ENCODE data around the gene OR5B12. TPM values are rescaled to one million over a fixed set of nuclear protein-coding genes. Genes with fewer than 3 reads are reported as not detected.

Gene OR5B12
- polyA plus RNA-seq: not detected

DNA sequence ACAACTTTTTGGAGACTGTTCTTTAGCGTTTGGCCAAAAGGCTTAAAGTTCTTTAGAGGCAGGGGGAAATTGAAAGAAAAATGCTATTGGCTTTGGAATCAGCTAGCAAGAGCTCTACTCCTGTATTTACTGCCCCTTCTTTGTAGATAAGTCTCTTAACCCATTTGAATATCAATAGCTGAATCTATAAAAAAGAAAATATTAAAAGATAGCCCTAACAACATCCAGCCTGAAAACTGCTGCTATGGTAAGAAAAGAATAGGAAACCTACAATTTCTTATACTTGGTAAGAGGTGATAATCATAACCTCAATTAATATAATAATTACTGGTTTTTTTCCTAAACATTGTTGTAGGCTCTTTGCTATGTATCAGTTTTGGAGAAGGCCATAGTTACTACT lies at the start of gene OR5B12:
Gene OR5B12 (minus strand): TSS at position 101 of the 400 bp plus-strand sequence. CDS start 2,085 bp downstream, outside the sequence.
- Mint-ChIP-seq H3K36me3 (no peaks in the 10 kb centered on the region), H3K27me3 (ENCODE audit: low read depth in 3 of 3) (peaks cover 5 to 9% (median 6%) of the 10 kb centered on the region in 3 donors), H3K4me1 (no peaks in the 10 kb centered on the region), H3K4me3 (no peak within 1 kb of the TSS), H3K27ac (no peak within 1 kb of the TSS), H3K9me3 (peaks cover 0 to 2% (median 0%) of the 10 kb centered on the region in 6 donors)
- DNase-seq: no peak

GRCh38 chr11:58490827-58491226 lies 48.8 kb upstream of the OR5B12 start:
- no peak for DNase-seq
- Mint-ChIP-seq H3K36me3 (peaks cover 0 to 5% (median 4%) of the 10 kb centered on the region in 3 donors), H3K27me3 (ENCODE audit: low read depth in 3 of 3) (peaks cover 0 to 3% (median 0%) of the 10 kb centered on the region in 3 donors), H3K27ac (no peak overlapping the region), H3K4me1 (no peaks in the 10 kb centered on the region), H3K9me3 (peaks cover 0 to 2% (median 0%) of the 10 kb centered on the region in 6 donors), H3K4me3 (no peak overlapping the region)

DNA sequence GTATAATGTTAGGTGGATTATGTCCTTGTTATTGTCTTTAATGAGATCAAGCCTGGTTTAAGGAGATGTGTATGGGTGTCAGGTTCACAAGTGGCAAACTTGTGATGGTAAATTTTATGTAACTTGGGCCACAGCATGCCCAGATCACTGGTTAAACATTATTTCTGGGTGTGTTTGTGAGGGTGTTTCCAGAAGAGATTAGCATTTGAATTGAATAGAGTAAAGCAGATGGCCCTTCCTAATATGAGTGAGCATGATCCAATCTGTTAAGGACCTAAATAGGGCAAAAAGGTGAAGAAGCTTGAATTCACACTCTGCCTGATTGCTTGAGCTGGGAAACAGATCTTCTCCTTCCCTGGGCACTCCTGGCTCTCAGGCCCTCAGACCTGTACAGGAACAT lies 45.1 kb upstream of the OR5B12 start:
- DNase-seq: no peak
- Mint-ChIP-seq H3K27me3 (ENCODE audit: low read depth in 3 of 3) (peaks cover 0 to 9% (median 7%) of the 10 kb centered on the region in 3 donors), H3K36me3 (peaks cover 0 to 5% (median 4%) of the 10 kb centered on the region in 3 donors), H3K4me3 (no peak overlapping the region), H3K4me1 (no peaks in the 10 kb centered on the region), H3K27ac (no peak overlapping the region), H3K9me3 (peaks cover 0 to 2% (median 0%) of the 10 kb centered on the region in 6 donors)

- Mint-ChIP-seq H3K4me1 (no peaks in the 10 kb centered on the region), H3K4me3 (no peak overlapping the region), H3K36me3 (peaks cover 0 to 5% (median 4%) of the 10 kb centered on the region in 3 donors), H3K27me3 (ENCODE audit: low read depth in 3 of 3) (peaks cover 0 to 9% (median 7%) of the 10 kb centered on the region in 3 donors), H3K27ac (no peak overlapping the region), H3K9me3 (peaks cover 0 to under 1% (median 0%) of the 10 kb centered on the region in 6 donors)
- no peak for DNase-seq
These were observed 43.9 kb upstream of the OR5B12 start for GRCh38 chr11:58485961-58486360.

- H3K27ac Mint-ChIP-seq: no peak overlapping the region
- H3K9me3 Mint-ChIP-seq: peaks cover 13 to 51% (median 22%) of the 10 kb centered on the region in 6 donors
- no peaks in the 10 kb centered on the region for H3K4me1 Mint-ChIP-seq
- H3K36me3 Mint-ChIP-seq: peaks cover 0 to 7% (median 0%) of the 10 kb centered on the region in 3 donors
- DNase-seq: no peak
- H3K27me3 Mint-ChIP-seq (ENCODE audit: low read depth in 3 of 3): peaks cover 0 to 5% (median 4%) of the 10 kb centered on the region in 3 donors
- no peak overlapping the region for H3K4me3 Mint-ChIP-seq
These were observed 29.9 kb upstream of the OR5B12 start for GRCh38 chr11:58471892-58472291.

GRCh38 chr11:58466293-58466692 lies 24.3 kb upstream of the OR5B12 start:
- H3K27ac Mint-ChIP-seq: no peak overlapping the region
- H3K4me3 Mint-ChIP-seq: no peak overlapping the region
- no peaks in the 10 kb centered on the region for H3K36me3 Mint-ChIP-seq
- no peaks in the 10 kb centered on the region for H3K4me1 Mint-ChIP-seq
- peaks cover 0 to 13% (median 8%) of the 10 kb centered on the region in 6 donors for H3K9me3 Mint-ChIP-seq
- DNase-seq: no peak
- H3K27me3 Mint-ChIP-seq (ENCODE audit: low read depth in 3 of 3): peaks cover 0 to 12% (median 2%) of the 10 kb centered on the region in 3 donors

GRCh38 chr11:58465690-58466089 lies 23.7 kb upstream of the OR5B12 start:
- no peaks in the 10 kb centered on the region for H3K36me3 Mint-ChIP-seq
- no peak overlapping the region for H3K4me3 Mint-ChIP-seq
- H3K9me3 Mint-ChIP-seq: peaks cover 0 to 10% (median 5%) of the 10 kb centered on the region in 6 donors
- no peak overlapping the region for H3K27ac Mint-ChIP-seq
- no peak for DNase-seq
- H3K4me1 Mint-ChIP-seq: no peaks in the 10 kb centered on the region
- peaks cover 0 to 12% (median 2%) of the 10 kb centered on the region in 3 donors for H3K27me3 Mint-ChIP-seq (ENCODE audit: low read depth in 3 of 3)

GRCh38 chr11:58451585-58451984 lies 9.5 kb upstream of the OR5B12 start:
- H3K4me3 Mint-ChIP-seq: no peak overlapping the region
- H3K27ac Mint-ChIP-seq: no peak overlapping the region
- peaks cover 0 to 6% (median 0%) of the 10 kb centered on the region in 6 donors for H3K9me3 Mint-ChIP-seq
- H3K36me3 Mint-ChIP-seq: no peaks in the 10 kb centered on the region
- DNase-seq: no peak
- H3K4me1 Mint-ChIP-seq: no peaks in the 10 kb centered on the region
- H3K27me3 Mint-ChIP-seq (ENCODE audit: low read depth in 3 of 3): peaks cover 4 to 7% (median 6%) of the 10 kb centered on the region in 3 donors

GRCh38 chr11:58446294-58446693 lies 4.3 kb upstream of the OR5B12 start:
- Mint-ChIP-seq H3K4me1 (no peaks in the 10 kb centered on the region), H3K4me3 (no peak overlapping the region), H3K9me3 (peaks cover 0 to 6% (median 0%) of the 10 kb centered on the region in 6 donors)

GRCh38 chr11:58444300-58444699 lies 2.3 kb upstream of the OR5B12 start:
- peaks cover 5 to 13% (median 7%) of the 10 kb centered on the region in 3 donors for H3K27me3 Mint-ChIP-seq (ENCODE audit: low read depth in 3 of 3)

More at GRCh38 chr11:58446294-58446693, 4.3 kb upstream of the OR5B12 start:
- Mint-ChIP-seq H3K36me3 (no peaks in the 10 kb centered on the region), H3K27me3 (ENCODE audit: low read depth in 3 of 3) (peaks cover 6 to 9% (median 7%) of the 10 kb centered on the region in 3 donors), H3K27ac (no peak overlapping the region)
- no peak for DNase-seq

DNA sequence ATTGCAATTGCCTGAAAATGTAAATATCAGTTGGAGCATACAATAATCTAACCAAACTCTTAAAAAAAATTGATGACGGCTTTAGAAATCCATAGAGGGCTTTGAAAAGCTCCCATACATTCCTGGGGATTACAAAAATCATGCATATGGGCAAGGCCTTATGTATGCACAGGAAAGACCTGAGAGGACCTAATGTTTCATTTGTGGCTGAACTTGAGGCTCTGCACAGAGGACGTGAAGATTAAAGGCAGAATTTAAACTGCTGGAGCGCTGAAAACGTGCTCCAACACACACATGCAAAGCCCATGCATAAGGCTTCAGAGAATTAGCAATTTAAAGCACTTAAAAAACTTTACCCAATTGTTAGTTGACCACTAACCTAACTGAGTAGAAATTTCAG lies 3.5 kb downstream of the OR5B12 start:
- H3K27me3 Mint-ChIP-seq (ENCODE audit: low read depth in 3 of 3): peaks cover 2 to 6% (median 4%) of the 10 kb centered on the region in 3 donors
- no peaks in the 10 kb centered on the region for H3K36me3 Mint-ChIP-seq
- H3K27ac Mint-ChIP-seq: no peak overlapping the region
- no peaks in the 10 kb centered on the region for H3K9me3 Mint-ChIP-seq
- DNase-seq: no peak
- H3K4me1 Mint-ChIP-seq: no peaks in the 10 kb centered on the region
- no peak overlapping the region for H3K4me3 Mint-ChIP-seq

More at GRCh38 chr11:58444300-58444699, 2.3 kb upstream of the OR5B12 start:
- DNase-seq: no peak
- H3K4me1 Mint-ChIP-seq: no peaks in the 10 kb centered on the region
- no peak overlapping the region for H3K27ac Mint-ChIP-seq
- peaks cover 0 to 4% (median 0%) of the 10 kb centered on the region in 6 donors for H3K9me3 Mint-ChIP-seq
- H3K4me3 Mint-ChIP-seq: no peak overlapping the region
- no peaks in the 10 kb centered on the region for H3K36me3 Mint-ChIP-seq

- H3K9me3 Mint-ChIP-seq: peaks cover 0 to 6% (median 0%) of the 10 kb centered on the region in 6 donors
- DNase-seq: no peak
- peaks cover 0 to 4% (median 2%) of the 10 kb centered on the region in 3 donors for H3K27me3 Mint-ChIP-seq (ENCODE audit: low read depth in 3 of 3)
- H3K36me3 Mint-ChIP-seq: no peaks in the 10 kb centered on the region
- no peak overlapping the region for H3K27ac Mint-ChIP-seq
- H3K4me3 Mint-ChIP-seq: no peak overlapping the region
- H3K4me1 Mint-ChIP-seq: no peaks in the 10 kb centered on the region
These were observed 7.8 kb downstream of the OR5B12 start for GRCh38 chr11:58434217-58434616.

- no peak overlapping the region for H3K27ac Mint-ChIP-seq
These were observed 8.3 kb downstream of the OR5B12 start for GRCh38 chr11:58433638-58434203.

DNA sequence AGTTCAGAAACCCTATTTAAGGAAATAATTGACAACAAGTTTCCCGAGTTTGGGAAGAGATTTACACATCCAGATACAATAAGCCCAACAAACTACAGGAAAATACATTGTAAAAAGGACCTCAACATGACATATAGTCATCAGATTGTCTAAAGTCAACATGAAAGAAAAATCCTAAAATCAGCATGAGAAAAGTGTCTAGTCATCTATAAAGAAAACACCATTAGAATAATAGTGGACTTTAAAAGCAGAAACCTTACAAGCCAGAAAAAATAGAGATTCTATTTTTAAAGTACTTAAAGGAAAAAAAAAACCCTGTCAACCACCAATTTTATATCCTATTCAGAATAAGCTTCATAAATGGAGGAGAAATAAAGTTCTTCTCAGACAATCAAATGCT lies 12.8 kb downstream of the OR5B12 start:
- peaks cover 1 to 5% (median 4%) of the 10 kb centered on the region in 3 donors for H3K27me3 Mint-ChIP-seq (ENCODE audit: low read depth in 3 of 3)
- no peaks in the 10 kb centered on the region for H3K4me1 Mint-ChIP-seq

More at GRCh38 chr11:58433638-58434203, 8.3 kb downstream of the OR5B12 start:
- Mint-ChIP-seq H3K9me3 (peaks cover 0 to 11% (median under 1%) of the 10 kb centered on the region in 6 donors), H3K27me3 (ENCODE audit: low read depth in 3 of 3) (peaks cover 1 to 2% (median 1%) of the 10 kb centered on the region in 3 donors), H3K4me3 (no peak overlapping the region), H3K36me3 (no peaks in the 10 kb centered on the region), H3K4me1 (no peaks in the 10 kb centered on the region)
- DNase-seq: no peak

More for the DNA sequence above, 12.8 kb downstream of the OR5B12 start:
- no peak for DNase-seq
- peaks cover 0 to 18% (median 1%) of the 10 kb centered on the region in 6 donors for H3K9me3 Mint-ChIP-seq
- H3K27ac Mint-ChIP-seq: no peak overlapping the region
- H3K36me3 Mint-ChIP-seq: no peaks in the 10 kb centered on the region
- no peak overlapping the region for H3K4me3 Mint-ChIP-seq

Data from immature natural killer cell (primary cell).